Epithelial cell of proximal tubule (primary cell): Measurements from ENCODE around the gene CHI3L1. TPM values are rescaled to one million over a fixed set of nuclear protein-coding genes. Genes with fewer than 3 reads are reported as not detected.

ENCODE experiments used
- DNase-seq: peaks from one replicate; pipeline ENCODE4 v3.0.0-alpha.2; 2011; ENCODE audit warnings: low read depth
- H3K4me3 ChIP-seq: 2 replicates; pipeline ENCODE4 v1.5.1; 2011; ENCODE audit warnings: low read depth, mild to moderate bottlenecking, low read length
- total RNA-seq: library from RNA; depleted of rRNA; stranded (reverse); fragments of >200 nt; gene quantifications from 2 replicates; pipeline ENCODE4 v1.2.3, GENCODE V29; 2015
- TF ChIP-seq, protein P1 (sequence below): conservative IDR thresholded peaks from 2 replicates; pipeline ENCODE4 v1.5.1; 2012; ENCODE audit warnings: low read depth, mild to moderate bottlenecking, low read length

CHI3L1 gene
- total RNA-seq, 1 donor from 2014 or later = 0.86 TPM

- no peak for DNase-seq
Measured at GRCh38 chr1:203169770-203170520, 16.6 kb downstream of the CHI3L1 start.

GRCh38 chr1:203168991-203169390, 17.5 kb downstream of the CHI3L1 start:
- TF ChIP-seq, protein P1, sequence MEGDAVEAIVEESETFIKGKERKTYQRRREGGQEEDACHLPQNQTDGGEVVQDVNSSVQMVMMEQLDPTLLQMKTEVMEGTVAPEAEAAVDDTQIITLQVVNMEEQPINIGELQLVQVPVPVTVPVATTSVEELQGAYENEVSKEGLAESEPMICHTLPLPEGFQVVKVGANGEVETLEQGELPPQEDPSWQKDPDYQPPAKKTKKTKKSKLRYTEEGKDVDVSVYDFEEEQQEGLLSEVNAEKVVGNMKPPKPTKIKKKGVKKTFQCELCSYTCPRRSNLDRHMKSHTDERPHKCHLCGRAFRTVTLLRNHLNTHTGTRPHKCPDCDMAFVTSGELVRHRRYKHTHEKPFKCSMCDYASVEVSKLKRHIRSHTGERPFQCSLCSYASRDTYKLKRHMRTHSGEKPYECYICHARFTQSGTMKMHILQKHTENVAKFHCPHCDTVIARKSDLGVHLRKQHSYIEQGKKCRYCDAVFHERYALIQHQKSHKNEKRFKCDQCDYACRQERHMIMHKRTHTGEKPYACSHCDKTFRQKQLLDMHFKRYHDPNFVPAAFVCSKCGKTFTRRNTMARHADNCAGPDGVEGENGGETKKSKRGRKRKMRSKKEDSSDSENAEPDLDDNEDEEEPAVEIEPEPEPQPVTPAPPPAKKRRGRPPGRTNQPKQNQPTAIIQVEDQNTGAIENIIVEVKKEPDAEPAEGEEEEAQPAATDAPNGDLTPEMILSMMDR = no peak
- no peak for DNase-seq
- H3K4me3 ChIP-seq = no peak overlapping the region

More at GRCh38 chr1:203169770-203170520, 16.6 kb downstream of the CHI3L1 start:
- no peak overlapping the region for H3K4me3 ChIP-seq
- TF ChIP-seq, protein P1 = no peak

DNA sequence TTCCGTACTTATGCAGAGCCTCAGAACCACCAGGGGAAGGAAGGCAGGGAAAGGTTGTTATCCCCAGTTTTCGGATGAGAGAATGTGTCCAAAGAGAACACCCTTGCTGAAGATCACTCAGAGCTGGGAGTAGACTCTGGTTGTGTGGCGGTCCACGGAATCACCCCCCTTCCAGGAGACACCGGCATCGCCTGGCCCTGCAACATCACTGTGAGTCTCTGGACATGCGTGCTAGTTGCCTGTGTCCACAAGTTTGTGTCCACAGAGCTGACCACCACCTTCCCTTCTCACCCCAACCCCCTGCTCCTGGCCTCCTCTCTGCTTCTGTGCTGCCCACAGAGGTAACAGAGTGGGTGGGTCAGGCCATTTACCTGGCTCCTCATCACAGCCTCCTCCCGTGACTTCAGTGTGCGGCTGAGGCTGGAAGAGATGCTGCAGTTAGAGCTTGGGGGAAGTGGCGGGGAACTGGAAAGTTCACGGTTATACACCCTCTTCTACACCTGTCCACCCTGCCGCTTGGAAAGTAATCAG, 18.2 kb downstream of the CHI3L1 start:
- TF ChIP-seq, protein P1 = no peak
- H3K4me3 ChIP-seq = no peak overlapping the region
- no peak for DNase-seq

DNA sequence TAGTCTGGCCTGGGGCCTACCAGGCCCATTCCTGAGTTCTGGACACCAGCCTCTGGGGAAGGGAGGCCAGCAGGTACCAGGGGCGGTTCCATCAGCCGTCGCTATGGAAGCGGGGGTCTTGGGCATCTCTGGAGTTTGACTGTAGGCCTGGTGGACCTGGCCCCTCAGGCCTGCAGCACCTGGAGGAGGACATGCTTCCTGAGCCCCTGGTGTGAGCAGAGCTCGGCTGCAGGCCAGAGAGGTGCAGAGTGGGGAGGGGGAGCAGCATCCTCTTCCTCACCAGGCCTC, 18.6 kb downstream of the CHI3L1 start:
- no peak for DNase-seq
- TF ChIP-seq, protein P1 = no peak
- H3K4me3 ChIP-seq = no peak overlapping the region

DNA sequence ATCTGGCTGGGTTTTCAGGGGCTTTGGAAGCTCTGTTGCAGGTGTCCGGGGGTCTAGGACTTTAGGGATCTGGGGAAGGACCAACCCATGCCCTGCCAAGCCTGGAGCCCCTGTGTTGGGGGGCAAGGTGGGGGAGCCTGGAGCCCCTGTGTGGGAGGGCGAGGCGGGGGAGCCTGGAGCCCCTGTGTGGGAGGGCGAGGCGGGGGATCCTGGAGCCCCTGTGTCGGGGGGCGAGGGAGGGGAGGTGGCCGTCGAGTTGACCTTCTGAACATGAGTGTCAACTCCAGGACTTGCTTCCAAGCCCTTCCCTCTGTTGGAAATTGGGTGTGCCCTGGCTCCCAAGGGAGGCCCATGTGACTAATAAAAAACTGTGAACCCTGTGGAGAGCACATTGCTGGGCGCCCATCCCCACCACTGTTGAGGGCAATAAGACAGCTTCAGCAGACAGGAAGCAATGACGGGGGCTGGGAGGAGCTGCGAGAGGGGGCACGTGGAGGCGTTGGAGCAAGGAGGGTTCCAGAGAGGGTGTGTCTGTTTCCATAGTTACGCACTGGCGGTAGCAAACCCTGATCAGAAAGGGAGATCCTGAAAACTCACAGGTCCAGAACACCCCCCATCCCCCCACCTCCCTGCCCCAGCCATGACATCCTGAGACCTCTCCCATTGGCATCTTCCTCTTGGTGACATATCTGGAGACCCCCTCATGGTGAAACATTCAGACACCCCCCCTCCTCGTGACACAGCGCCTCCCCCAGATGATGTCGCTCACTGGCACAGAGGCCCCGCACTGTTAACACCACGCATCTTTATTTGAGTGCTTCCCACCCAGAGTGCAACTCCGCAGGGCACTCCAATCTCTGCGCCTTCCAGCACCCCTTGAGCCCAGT, 19.2 kb downstream of the CHI3L1 start:
- DNase-seq = no peak
- TF ChIP-seq, protein P1 = no peak
- H3K4me3 ChIP-seq = no peak overlapping the region

GRCh38 chr1:203166192-203166940, 20.1 kb downstream of the CHI3L1 start:
- DNase-seq = no peak
- TF ChIP-seq, protein P1 = peak; percentile 44
- no peak overlapping the region for H3K4me3 ChIP-seq
